IPS-15b (cell line): ENCODE results near the gene CERS4.
"Not testable (repeated sequence)": the region's sequence is repeated elsewhere in the genome, so short reads cannot be mapped to it uniquely, and the experiment has no call there.

Source experiments
- H3K27me3 ChIP-seq: one replicate; pipeline ENCODE4 v1.6.1; 2013; ENCODE audit warnings: low read length; ENCODE audit not compliant: control insufficient read depth, insufficient read depth
- H3K36me3 ChIP-seq: one replicate; pipeline ENCODE4 v1.6.1; 2013; ENCODE audit warnings: low read length; ENCODE audit not compliant: control insufficient read depth, insufficient read depth
- H3K4me1 ChIP-seq: one replicate; pipeline ENCODE4 v1.6.1; 2013; ENCODE audit warnings: mild to moderate bottlenecking, low read length; ENCODE audit not compliant: control insufficient read depth, insufficient read depth
- H3K4me3 ChIP-seq: one replicate; pipeline ENCODE4 v1.5.1; 2013; ENCODE audit warnings: low read depth, low read length
- H3K9ac ChIP-seq: one replicate; pipeline ENCODE4 v1.6.1; 2013; ENCODE audit warnings: low read depth, mild to moderate bottlenecking, low read length
- H3K9me3 ChIP-seq: one replicate; pipeline ENCODE4 v1.6.1; 2013; ENCODE audit warnings: mild to moderate bottlenecking, low read length; ENCODE audit not compliant: control insufficient read depth, insufficient read depth

CERS4 gene

DNA sequence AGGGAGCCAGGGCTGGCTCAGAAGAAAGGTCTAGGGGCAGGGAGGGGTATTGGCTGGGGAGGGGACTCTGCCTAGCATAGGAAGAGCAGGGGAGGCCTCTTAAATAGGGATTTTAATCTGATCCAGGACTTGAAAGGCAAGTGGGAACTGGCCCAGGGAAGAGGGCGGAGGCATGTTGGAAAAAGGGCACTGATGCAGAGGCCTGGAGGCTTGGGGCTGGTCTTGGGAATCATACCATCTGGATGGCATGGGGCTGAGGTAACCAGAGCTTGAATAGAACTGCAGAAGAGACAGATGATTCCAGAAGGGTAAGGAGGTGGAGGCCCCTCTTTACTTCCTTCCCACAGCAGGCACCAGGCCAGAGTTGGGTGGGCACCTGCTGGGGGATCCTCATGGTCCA lies 29.1 kb downstream of the CERS4 start:
- Histone ChIP-seq H3K9me3 (no peaks in the 10 kb centered on the region), H3K9ac (no peak overlapping the region), H3K4me1 (peaks cover 9% of the 10 kb centered on the region), H3K4me3 (no peak overlapping the region), H3K36me3 (peaks cover 6% of the 10 kb centered on the region), H3K27me3 (no peaks in the 10 kb centered on the region)

DNA sequence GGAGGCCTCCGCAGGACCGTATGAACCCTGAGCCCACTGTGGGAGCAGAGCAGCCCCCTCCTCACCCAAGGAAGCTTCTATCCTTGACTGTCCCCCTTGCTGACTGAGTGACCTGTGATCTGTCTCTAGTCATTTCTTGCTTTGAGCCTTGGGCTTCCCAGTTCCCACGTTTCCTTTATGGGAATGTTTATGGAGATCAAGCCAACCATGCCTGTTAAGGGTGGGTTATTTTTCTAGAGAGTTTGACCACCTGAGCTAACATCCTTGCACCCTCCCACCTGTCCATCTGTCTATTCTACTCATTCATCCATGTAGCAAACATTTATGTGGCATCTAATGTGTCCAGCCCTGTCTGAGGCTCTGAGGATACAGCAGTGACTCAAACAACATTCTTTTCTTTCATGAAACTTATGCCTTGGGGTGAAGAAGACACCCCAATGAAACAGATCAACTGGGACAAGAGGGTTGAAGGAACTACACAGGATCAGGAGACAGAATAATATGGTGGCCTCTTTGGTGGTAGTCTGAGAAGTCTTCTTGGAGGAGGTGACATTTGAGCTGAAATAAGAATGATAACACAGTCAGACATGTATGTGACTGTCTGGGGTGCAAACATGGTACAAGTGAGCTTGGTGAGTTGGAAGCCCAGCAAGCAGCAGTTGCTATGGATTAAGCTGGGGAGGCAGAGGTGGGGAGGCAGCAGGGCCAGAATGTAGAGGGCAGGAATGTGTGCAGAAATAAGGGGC lies 30.5 kb downstream of the CERS4 start:
- no peak overlapping the region for H3K9ac ChIP-seq
- H3K36me3 ChIP-seq = peaks cover 9% of the 10 kb centered on the region
- no peak overlapping the region for H3K4me3 ChIP-seq
- H3K27me3 ChIP-seq = no peaks in the 10 kb centered on the region
- H3K9me3 ChIP-seq = no peaks in the 10 kb centered on the region
- H3K4me1 ChIP-seq = peaks cover 9% of the 10 kb centered on the region

GRCh38 chr19:8240274-8241229 lies 31.4 kb downstream of the CERS4 start:
- H3K27me3 ChIP-seq = no peaks in the 10 kb centered on the region
- no peak overlapping the region for H3K9ac ChIP-seq
- peaks cover 9% of the 10 kb centered on the region for H3K36me3 ChIP-seq

GRCh38 chr19:8241646-8242045 lies 32.5 kb downstream of the CERS4 start:
- no peak overlapping the region for H3K9ac ChIP-seq
- peaks cover 9% of the 10 kb centered on the region for H3K36me3 ChIP-seq
- H3K4me3 ChIP-seq = no peak overlapping the region
- peaks cover 9% of the 10 kb centered on the region for H3K4me1 ChIP-seq
- no peaks in the 10 kb centered on the region for H3K27me3 ChIP-seq
- H3K9me3 ChIP-seq = no peaks in the 10 kb centered on the region

More at GRCh38 chr19:8240274-8241229, 31.4 kb downstream of the CERS4 start:
- Histone ChIP-seq H3K9me3 (no peaks in the 10 kb centered on the region), H3K4me3 (no peak overlapping the region), H3K4me1 (peaks cover 9% of the 10 kb centered on the region)

GRCh38 chr19:8242211-8242821 lies 33.1 kb downstream of the CERS4 start:
- no peak overlapping the region for H3K4me3 ChIP-seq
- peaks cover 9% of the 10 kb centered on the region for H3K36me3 ChIP-seq
- H3K27me3 ChIP-seq = no peaks in the 10 kb centered on the region
- H3K4me1 ChIP-seq = peaks cover 9% of the 10 kb centered on the region
- no peak overlapping the region for H3K9ac ChIP-seq
- H3K9me3 ChIP-seq = no peaks in the 10 kb centered on the region

- H3K4me3 ChIP-seq = no peak overlapping the region
- H3K4me1 ChIP-seq = peaks cover 9% of the 10 kb centered on the region
- H3K9me3 ChIP-seq = no peaks in the 10 kb centered on the region
- peaks cover 9% of the 10 kb centered on the region for H3K36me3 ChIP-seq
- H3K27me3 ChIP-seq = no peaks in the 10 kb centered on the region
- no peak overlapping the region for H3K9ac ChIP-seq
Observed at GRCh38 chr19:8243146-8243545, 34.0 kb downstream of the CERS4 start.

DNA sequence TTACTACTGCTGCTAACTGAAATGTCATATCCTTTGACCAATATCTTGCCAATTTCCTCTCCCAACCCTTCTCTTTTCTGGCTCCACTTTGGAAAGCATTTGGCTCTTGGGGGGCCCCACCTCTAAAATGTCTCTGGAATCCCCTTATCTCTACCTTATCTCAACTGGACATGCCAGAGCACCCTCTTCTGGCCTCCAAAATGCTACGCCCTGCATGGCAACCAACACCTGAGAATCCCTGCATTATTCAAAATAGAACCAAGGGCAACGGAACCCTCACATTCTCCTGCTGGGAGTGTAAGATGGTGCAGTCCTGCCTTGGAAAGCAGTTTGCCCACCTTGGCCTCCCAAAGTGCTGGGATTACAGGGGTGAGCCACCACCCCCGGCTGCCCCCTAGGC lies 35.3 kb downstream of the CERS4 start:
- Histone ChIP-seq H3K27me3 (no peaks in the 10 kb centered on the region), H3K4me3 (no peak overlapping the region), H3K36me3 (peaks cover 9% of the 10 kb centered on the region), H3K4me1 (peaks cover 9% of the 10 kb centered on the region), H3K9me3 (no peaks in the 10 kb centered on the region), H3K9ac (no peak overlapping the region)

- Histone ChIP-seq H3K9me3 (no peaks in the 10 kb centered on the region), H3K36me3 (peaks cover 15% of the 10 kb centered on the region), H3K4me3 (no peak overlapping the region), H3K27me3 (no peaks in the 10 kb centered on the region), H3K4me1 (no peaks in the 10 kb centered on the region), H3K9ac (no peak overlapping the region)
Observed at GRCh38 chr19:8245869-8246835, 37.0 kb downstream of the CERS4 start.

GRCh38 chr19:8247129-8247890 lies 38.1 kb downstream of the CERS4 start:
- H3K9ac ChIP-seq, H3K4me1 ChIP-seq, H3K27me3 ChIP-seq, H3K9me3 ChIP-seq, H3K4me3 ChIP-seq: not testable (repeated sequence)
- H3K36me3 ChIP-seq = peaks cover 17% of the 10 kb centered on the region

- H3K36me3 ChIP-seq = peaks cover 10% of the 10 kb centered on the region
- no peaks in the 10 kb centered on the region for H3K4me1 ChIP-seq
- no peak overlapping the region for H3K9ac ChIP-seq
- no peaks in the 10 kb centered on the region for H3K27me3 ChIP-seq
- H3K9me3 ChIP-seq = no peaks in the 10 kb centered on the region
- H3K4me3 ChIP-seq = no peak overlapping the region
Observed at GRCh38 chr19:8248348-8249328, 39.5 kb downstream of the CERS4 start.
